Activated CD8-positive, alpha-beta memory T cell treated with anti-CD3 and anti-CD28 coated beads, Interleukin-2, amount 10 ng/mL, durations not matched to agents 7 days and 5 days (primary cell): ENCODE measurements around the gene TMPRSS11E. TPM values are rescaled to one million over a fixed set of nuclear protein-coding genes. Genes with fewer than 3 reads are reported as not detected.
"Not testable (repeated sequence)": the region's sequence is repeated elsewhere in the genome, so short reads cannot be mapped to it uniquely, and the experiment has no call there.

Source experiments
- ATAC-seq: fragments of 150-1000 bp; cut with Tn5 transposase; one replicate; pipeline ENCODE4 v1.10.0; 2021; ENCODE audit warnings: moderate library complexity
- CTCF ChIA-PET: fragments of 350-600 bp; sonication (Branson Sonifier 250); formaldehyde crosslinking; loops from one replicate; lab custom pipeline; 2021; ENCODE audit warnings: antibody characterized with exemption; lab: Charles Lee
- DNase-seq: peaks from one replicate; pipeline ENCODE4 v3.0.0-alpha.2; 2020
- H3K27ac Mint-ChIP-seq: one replicate; pipeline ENCODE4 v1.8.0; 2021; ENCODE audit warnings: mild to moderate bottlenecking, mixed read lengths
- H3K27me3 Mint-ChIP-seq: one replicate; pipeline ENCODE4 v1.8.0; 2021; ENCODE audit warnings: mixed read lengths
- H3K36me3 Mint-ChIP-seq: one replicate; pipeline ENCODE4 v1.8.0; 2021; ENCODE audit warnings: mild to moderate bottlenecking, mixed read lengths
- H3K4me1 Mint-ChIP-seq: one replicate; pipeline ENCODE4 v1.8.0; 2021; ENCODE audit warnings: mixed read lengths
- H3K4me3 Mint-ChIP-seq: one replicate; pipeline ENCODE4 v1.8.0; 2021; ENCODE audit warnings: mild to moderate bottlenecking, moderate library complexity, mixed read lengths
- H3K9me3 Mint-ChIP-seq: one replicate; pipeline ENCODE4 v1.8.0; 2022; ENCODE audit warnings: low read depth, mixed read lengths
- total RNA-seq, 2 experiments: library from RNA; stranded (reverse); gene quantifications; one replicate each; pipeline ENCODE4 v1.2.3, GENCODE V29; 2021

Gene TMPRSS11E
- total RNA-seq, 2 experiments from 2014 or later: 0.12 TPM; not detected in 1

DNA sequence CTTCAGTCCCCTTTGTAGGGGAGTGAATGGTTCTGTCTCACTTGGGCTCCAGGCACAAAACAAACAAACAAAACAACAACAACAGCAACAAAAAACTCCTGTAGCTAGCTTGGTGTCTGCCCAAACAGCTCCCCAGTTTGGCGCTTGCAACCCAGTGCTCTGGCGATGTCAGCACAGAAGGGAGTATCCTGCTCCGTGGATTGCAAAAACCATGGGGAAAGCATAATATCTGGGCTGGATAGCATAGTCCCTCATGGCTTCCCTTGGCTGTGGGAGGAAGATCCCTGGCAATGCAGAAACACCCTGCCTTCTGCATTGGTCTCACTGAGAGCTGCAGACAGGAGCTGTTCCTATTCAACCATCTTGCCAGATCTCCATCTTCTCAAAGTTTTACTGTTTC, 89.1 kb downstream of the TMPRSS11E start:
- Mint-ChIP-seq H3K4me3 (no peak overlapping the region), H3K9me3 (peaks cover 3% of the 10 kb centered on the region), H3K4me1 (no peaks in the 10 kb centered on the region), H3K27ac (no peak overlapping the region), H3K36me3 (no peaks in the 10 kb centered on the region), H3K27me3 (no peaks in the 10 kb centered on the region)
- CTCF ChIA-PET: no interaction called here
- DNase-seq (no peak), ATAC-seq (no peak)

DNA sequence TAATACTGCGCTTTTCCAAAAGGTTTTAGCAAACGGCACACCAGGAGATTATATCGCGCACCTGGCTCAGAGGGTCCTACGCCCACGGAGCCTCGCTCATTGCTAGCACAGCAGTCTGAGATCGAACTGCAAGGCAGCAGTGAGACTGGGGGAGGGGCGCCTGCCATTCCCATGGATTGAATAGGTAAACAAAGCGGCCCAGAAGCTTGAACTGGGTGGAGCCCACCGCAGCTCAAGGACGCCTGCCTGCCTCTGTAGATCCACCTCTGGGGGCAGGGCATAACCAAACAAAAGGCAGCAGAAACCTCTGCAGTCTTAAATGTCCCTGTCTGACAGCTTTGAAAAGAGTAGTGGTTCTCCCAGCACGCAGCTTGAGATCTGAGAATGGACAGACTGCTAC, 95.5 kb downstream of the TMPRSS11E start:
- ATAC-seq, DNase-seq, H3K27me3 Mint-ChIP-seq, CTCF ChIA-PET, H3K9me3 Mint-ChIP-seq, H3K36me3 Mint-ChIP-seq, H3K4me3 Mint-ChIP-seq, H3K4me1 Mint-ChIP-seq, H3K27ac Mint-ChIP-seq: not testable (repeated sequence)

Other genes starting within 250 kb of the TMPRSS11E start
- gene TMPRSS11B, start 201.8 kb upstream of the TMPRSS11E start, total RNA-seq: not detected
- 10 to 100 TPM; 70.7 to 76.6 TPM for gene YTHDC1, start 97.4 kb upstream of the TMPRSS11E start, total RNA-seq
- gene UGT2B17, start 128.9 kb downstream of the TMPRSS11E start, total RNA-seq: not detected
- gene UGT2B15, start 223.2 kb downstream of the TMPRSS11E start, total RNA-seq: not detected